HG03439 (cell line): ENCODE measurements around the gene PSMB8.

Experiments used
- ATAC-seq: cut with Tn5 transposase; IDR thresholded peaks from one replicate; pipeline ENCODE4 v1.9.1; 2021; ENCODE audit warnings: mild to moderate bottlenecking, moderate library complexity; ENCODE audit not compliant: unreplicated experiment

Gene PSMB8

GRCh38 chr6:32857156-32857891 is 13.5 kb upstream of the PSMB8 start:
- no peak for ATAC-seq

- ATAC-seq, result no peak
These were observed 11.8 kb upstream of the PSMB8 start for GRCh38 chr6:32855467-32856174.

GRCh38 chr6:32854376-32855178 is 10.7 kb upstream of the PSMB8 start:
- ATAC-seq, result peak; percentile 15

- peak; percentile 79 for ATAC-seq
These were observed 9.9 kb upstream of the PSMB8 start, which contains the start of the genes PSMB9 and TAP1 for GRCh38 chr6:32853541-32854375. PSMB9 (plus strand) TSS chr6:32854192; CDS start chr6:32854230, 38 bp downstream. TAP1 (minus strand) TSS chr6:32853704; CDS start chr6:32853636, 68 bp downstream.

- ATAC-seq, result peak; percentile 23
These were observed 9.1 kb upstream of the PSMB8 start for GRCh38 chr6:32852844-32853540.

- ATAC-seq, result no peak
These were observed 8.4 kb upstream of the PSMB8 start for GRCh38 chr6:32852018-32852843.

- ATAC-seq, result no peak
These were observed 7.2 kb upstream of the PSMB8 start for GRCh38 chr6:32851025-32851424.

GRCh38 chr6:32849126-32849525 is 5.3 kb upstream of the PSMB8 start:
- ATAC-seq, result no peak

GRCh38 chr6:32847795-32848194 is 3.9 kb upstream of the PSMB8 start:
- no peak for ATAC-seq

GRCh38 chr6:32847004-32847403 is 3.2 kb upstream of the PSMB8 start:
- no peak for ATAC-seq

GRCh38 chr6:32845384-32845884 is 1.6 kb upstream of the PSMB8 start:
- no peak for ATAC-seq

- no peak for ATAC-seq
These were observed 1.1 kb upstream of the PSMB8 start for GRCh38 chr6:32844839-32845383.

GRCh38 chr6:32843331-32843978 is 392 bp downstream of the PSMB8 start:
- peak; percentile 3 for ATAC-seq

- no peak for ATAC-seq
These were observed 1.2 kb downstream of the PSMB8 start for GRCh38 chr6:32842690-32843089.

GRCh38 chr6:32842021-32842650 is 1.7 kb downstream of the PSMB8 start:
- ATAC-seq, result no peak

GRCh38 chr6:32840604-32841246 is 3.1 kb downstream of the PSMB8 start:
- ATAC-seq, result no peak

- ATAC-seq, result no peak
These were observed 4.5 kb downstream of the PSMB8 start for GRCh38 chr6:32839356-32839755.
